ENCODE data around the gene CPA1. TPM values are rescaled to one million over a fixed set of nuclear protein-coding genes. Genes with fewer than 3 reads are reported as not detected.
"Not testable (repeated sequence)": the region's sequence is repeated elsewhere in the genome, so short reads cannot be mapped to it uniquely, and the experiment has no call there.

CPA1 gene
- total RNA-seq, 1 experiment from 2014 or later = not detected

DNA sequence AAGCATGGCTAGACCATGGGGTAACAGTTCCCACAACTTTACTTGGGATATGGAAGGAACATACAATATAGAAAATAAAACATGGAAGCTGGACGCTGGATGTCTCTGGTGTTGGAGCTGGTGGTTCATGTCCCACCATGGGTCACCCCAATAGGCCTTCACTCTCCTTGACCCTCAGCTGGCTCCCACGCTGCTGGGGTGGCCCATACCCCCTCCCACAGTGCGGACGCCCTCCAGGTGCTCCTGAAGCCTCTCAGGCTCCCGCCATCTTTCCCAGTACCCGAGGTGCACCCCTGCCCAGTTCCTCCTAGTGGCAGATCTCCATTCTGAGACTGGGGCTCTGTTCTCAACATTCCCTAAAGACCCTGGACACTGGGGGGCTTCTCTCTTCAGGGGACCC lies 5.8 kb upstream of the CPA1 start:
- H3F3A ChIP-seq (ENCODE audit: insufficient read depth, low read depth) = peaks cover 6% of the 10 kb centered on the region; the same call in 1 of the 2 replicates
- H3K9me3 ChIP-seq (ENCODE audit: insufficient read depth, low read depth) = no peaks in the 10 kb centered on the region
- H3K4me3 ChIP-seq = no peak overlapping the region
- no peak overlapping the region for H3K4me2 ChIP-seq
- no peak overlapping the region for H3K27ac ChIP-seq
- no peaks in the 10 kb centered on the region for H4K20me1 ChIP-seq (ENCODE audit: insufficient read depth)
- no peaks in the 10 kb centered on the region for H3K79me2 ChIP-seq (ENCODE audit: low read depth)
- intact Hi-C loops (cut with micrococcal nuclease; ENCODE audit: unreplicated experiment) = no loop called here
- TF ChIP-seq EZH2 (IDR thresholded peaks at IDR 0.05; ENCODE audit: low read depth) = no peak
- TF ChIP-seq, protein P1, sequence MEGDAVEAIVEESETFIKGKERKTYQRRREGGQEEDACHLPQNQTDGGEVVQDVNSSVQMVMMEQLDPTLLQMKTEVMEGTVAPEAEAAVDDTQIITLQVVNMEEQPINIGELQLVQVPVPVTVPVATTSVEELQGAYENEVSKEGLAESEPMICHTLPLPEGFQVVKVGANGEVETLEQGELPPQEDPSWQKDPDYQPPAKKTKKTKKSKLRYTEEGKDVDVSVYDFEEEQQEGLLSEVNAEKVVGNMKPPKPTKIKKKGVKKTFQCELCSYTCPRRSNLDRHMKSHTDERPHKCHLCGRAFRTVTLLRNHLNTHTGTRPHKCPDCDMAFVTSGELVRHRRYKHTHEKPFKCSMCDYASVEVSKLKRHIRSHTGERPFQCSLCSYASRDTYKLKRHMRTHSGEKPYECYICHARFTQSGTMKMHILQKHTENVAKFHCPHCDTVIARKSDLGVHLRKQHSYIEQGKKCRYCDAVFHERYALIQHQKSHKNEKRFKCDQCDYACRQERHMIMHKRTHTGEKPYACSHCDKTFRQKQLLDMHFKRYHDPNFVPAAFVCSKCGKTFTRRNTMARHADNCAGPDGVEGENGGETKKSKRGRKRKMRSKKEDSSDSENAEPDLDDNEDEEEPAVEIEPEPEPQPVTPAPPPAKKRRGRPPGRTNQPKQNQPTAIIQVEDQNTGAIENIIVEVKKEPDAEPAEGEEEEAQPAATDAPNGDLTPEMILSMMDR (conservative IDR thresholded peaks at IDR 0.05) = no peak
- H3K36me3 ChIP-seq (ENCODE audit: low read depth) = no peaks in the 10 kb centered on the region
- ChIA-PET POLR2A (ENCODE audit: unreplicated experiment) (no interaction called here), CTCF (no interaction called here)
- H2AFZ ChIP-seq = no peak overlapping the region
- no peaks in the 10 kb centered on the region for H3K9me2 ChIP-seq (ENCODE audit: insufficient read depth)
- peaks cover 4% of the 10 kb centered on the region for H3K4me1 ChIP-seq (replicated peaks; ENCODE audit: insufficient read depth)
- no peak for DNase-seq
- no peaks in the 10 kb centered on the region for H3K27me3 ChIP-seq (ENCODE audit: insufficient read depth, low read depth)
- BruUV-seq (replicated peaks) = no TSS peak

DNA sequence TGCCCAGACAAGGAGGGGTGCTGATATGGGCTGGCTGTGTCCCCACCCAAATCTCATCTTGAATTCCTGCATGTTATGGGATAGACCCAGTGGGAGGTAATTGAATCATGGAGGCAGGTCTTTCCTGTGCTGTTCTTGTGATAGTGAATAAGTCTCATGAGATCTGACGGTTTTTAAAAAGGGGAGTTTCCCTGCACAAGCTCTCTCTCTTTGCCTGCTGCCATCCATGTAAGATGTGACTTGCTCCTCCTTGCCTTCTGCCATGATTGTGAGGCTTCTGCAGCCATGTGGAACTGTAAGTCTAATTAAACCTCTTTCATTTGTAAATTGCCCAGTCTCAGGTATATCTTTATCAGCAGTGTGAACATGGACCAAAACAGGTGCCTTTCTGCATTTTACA lies 3.8 kb upstream of the CPA1 start:
- H4K20me1 ChIP-seq (ENCODE audit: insufficient read depth); intact Hi-C loops (cut with micrococcal nuclease; ENCODE audit: unreplicated experiment); BruUV-seq (replicated peaks); H3K4me1 ChIP-seq (replicated peaks; ENCODE audit: insufficient read depth); CTCF ChIA-PET; H3K9me3 ChIP-seq (ENCODE audit: insufficient read depth, low read depth); H3K27ac ChIP-seq; H3F3A ChIP-seq (ENCODE audit: insufficient read depth, low read depth); H3K9me2 ChIP-seq (ENCODE audit: insufficient read depth); H3K36me3 ChIP-seq (ENCODE audit: low read depth); H3K4me2 ChIP-seq; POLR2A ChIA-PET (ENCODE audit: unreplicated experiment); H3K4me3 ChIP-seq; H2AFZ ChIP-seq; DNase-seq; H3K79me2 ChIP-seq (ENCODE audit: low read depth); H3K27me3 ChIP-seq (ENCODE audit: insufficient read depth, low read depth): not testable (repeated sequence)

DNA sequence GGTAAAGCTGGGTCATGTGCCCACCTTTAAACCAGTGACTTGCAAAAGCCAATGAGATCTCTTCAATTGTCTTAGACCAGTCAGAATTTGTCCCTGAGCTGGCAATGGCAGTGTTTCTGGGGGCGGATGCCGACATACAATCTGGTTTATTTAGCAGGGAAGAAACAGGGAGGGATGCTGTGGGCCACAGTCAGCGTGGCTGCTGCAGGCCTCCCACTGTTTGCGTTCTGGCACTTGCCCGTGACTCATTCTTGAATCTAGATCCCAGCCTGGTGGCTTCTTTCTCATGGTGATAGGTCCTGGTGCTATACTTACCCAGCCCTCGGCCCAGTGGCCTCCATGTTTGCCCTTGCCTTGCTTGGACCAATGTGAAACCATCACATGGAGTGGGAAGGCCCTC lies 3.1 kb upstream of the CPA1 start:
- Histone ChIP-seq H3F3A (ENCODE audit: insufficient read depth, low read depth) (no peaks in the 10 kb centered on the region), H3K4me3 (no peak overlapping the region), H3K9me2 (ENCODE audit: insufficient read depth) (no peaks in the 10 kb centered on the region), H3K36me3 (ENCODE audit: low read depth) (no peaks in the 10 kb centered on the region), H3K27me3 (ENCODE audit: insufficient read depth, low read depth) (no peaks in the 10 kb centered on the region), H3K79me2 (ENCODE audit: low read depth) (no peaks in the 10 kb centered on the region), H4K20me1 (ENCODE audit: insufficient read depth) (no peaks in the 10 kb centered on the region), H3K9me3 (ENCODE audit: insufficient read depth, low read depth) (no peaks in the 10 kb centered on the region), H3K27ac (no peak overlapping the region), H2AFZ (no peak overlapping the region), H3K4me1 (replicated peaks; ENCODE audit: insufficient read depth) (no peaks in the 10 kb centered on the region), H3K4me2 (no peak overlapping the region)
- POLR2A ChIA-PET (ENCODE audit: unreplicated experiment) = no interaction called here
- BruUV-seq (replicated peaks) = no TSS peak
- TF ChIP-seq, protein P1 (conservative IDR thresholded peaks at IDR 0.05) = no peak
- TF ChIP-seq EZH2 (IDR thresholded peaks at IDR 0.05; ENCODE audit: low read depth) = no peak
- CTCF ChIA-PET = no interaction called here
- DNase-seq = no peak
- intact Hi-C loops (cut with micrococcal nuclease; ENCODE audit: unreplicated experiment) = no loop called here

DNA sequence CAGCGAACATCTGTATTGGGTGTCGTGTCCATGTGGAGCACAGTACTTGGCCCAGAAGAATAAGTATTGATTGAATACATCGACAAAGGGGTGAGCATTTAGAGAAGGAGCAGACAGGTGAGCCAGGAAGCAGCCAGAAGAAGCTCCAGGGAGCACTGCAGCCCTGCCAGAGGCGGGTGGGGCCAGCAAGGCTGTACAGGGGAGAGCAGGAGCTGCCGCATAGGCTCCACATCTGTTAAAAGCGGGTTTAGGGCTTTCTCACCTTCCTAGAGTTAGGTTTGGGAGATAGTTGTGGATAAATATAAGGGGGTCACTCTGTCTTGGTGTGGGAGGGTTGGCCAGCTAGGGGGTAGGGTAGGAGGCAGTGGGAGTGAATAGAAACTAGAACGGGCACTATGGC lies 1.3 kb upstream of the CPA1 start:
- no TSS peak for BruUV-seq (replicated peaks)
- H3K27me3 ChIP-seq (ENCODE audit: insufficient read depth, low read depth) = no peaks in the 10 kb centered on the region
- H3K27ac ChIP-seq = no peak overlapping the region
- H3K36me3 ChIP-seq (ENCODE audit: low read depth) = no peaks in the 10 kb centered on the region
- no peaks in the 10 kb centered on the region for H3K9me2 ChIP-seq (ENCODE audit: insufficient read depth)
- ChIA-PET CTCF (no interaction called here), POLR2A (ENCODE audit: unreplicated experiment) (no interaction called here)
- no peaks in the 10 kb centered on the region for H3F3A ChIP-seq (ENCODE audit: insufficient read depth, low read depth)
- no peak for DNase-seq
- no peaks in the 10 kb centered on the region for H3K4me1 ChIP-seq (replicated peaks; ENCODE audit: insufficient read depth)
- H3K9me3 ChIP-seq (ENCODE audit: insufficient read depth, low read depth) = no peaks in the 10 kb centered on the region
- H2AFZ ChIP-seq = no peak overlapping the region
- H3K79me2 ChIP-seq (ENCODE audit: low read depth) = no peaks in the 10 kb centered on the region
- intact Hi-C loops (cut with micrococcal nuclease; ENCODE audit: unreplicated experiment) = no loop called here
- H3K4me3 ChIP-seq = no peak overlapping the region
- TF ChIP-seq EZH2 (IDR thresholded peaks at IDR 0.05; ENCODE audit: low read depth) = no peak
- TF ChIP-seq, protein P1 (conservative IDR thresholded peaks at IDR 0.05) = no peak
- no peak overlapping the region for H3K4me2 ChIP-seq
- H4K20me1 ChIP-seq (ENCODE audit: insufficient read depth) = no peaks in the 10 kb centered on the region

All from PC-9 (cell line).